H1 (cell line): ENCODE results near the gene EIF4ENIF1. TPM values are rescaled to one million over a fixed set of nuclear protein-coding genes. Genes with fewer than 3 reads are reported as not detected.

Source experiments
- CEBPB ChIP-seq: IDR thresholded peaks from 2 replicates; pipeline ENCODE4 v1.6.1; 2012; ENCODE audit warnings: low read depth, low read length
- CHD1 ChIP-seq: IDR thresholded peaks from 2 replicates; pipeline ENCODE4 v1.6.1; 2012; ENCODE audit warnings: low read depth, low read length, improper control_type of control experiment
- CHD7 ChIP-seq: fragments of 300-600 bp; sonication (generic); IDR thresholded peaks from 2 replicates; pipeline ENCODE4 v1.7.1; 2012; ENCODE audit warnings: low read length, moderate library complexity, mild to moderate bottlenecking, inconsistent platforms; ENCODE audit not compliant: insufficient replicate concordance
- CREB1 ChIP-seq: IDR thresholded peaks from 2 replicates; pipeline ENCODE4 v1.6.1; 2012; ENCODE audit warnings: inconsistent platforms
- GABPA ChIP-seq: IDR thresholded peaks from 2 replicates; pipeline ENCODE4 v1.6.1; 2011; ENCODE audit warnings: mild to moderate bottlenecking, low read length, moderate library complexity, borderline replicate concordance; ENCODE audit not compliant: insufficient read depth
- HDAC6 ChIP-seq: IDR thresholded peaks from one replicate; pipeline ENCODE4 v1.7.1; 2012; ENCODE audit warnings: low read depth, mild to moderate bottlenecking, inconsistent platforms, low read length, moderate library complexity
- JUN ChIP-seq: IDR thresholded peaks from 2 replicates; pipeline ENCODE4 v1.6.1; 2011; ENCODE audit warnings: low read depth, mild to moderate bottlenecking, improper control_type of control experiment, low read length
- POU5F1 ChIP-seq: IDR thresholded peaks from 2 replicates; pipeline ENCODE4 v1.6.1; 2011; ENCODE audit warnings: low read depth, mild to moderate bottlenecking, low read length, moderate library complexity
- TAF1 ChIP-seq: IDR thresholded peaks from 2 replicates; pipeline ENCODE4 v1.6.1; 2011; ENCODE audit warnings: mild to moderate bottlenecking, low read depth, low read length
- polyA plus RNA-seq, 7 experiments: library from polyadenylated mRNA; depleted of rRNA in 3 of 7; stranded (reverse) in 5 of 7; unstranded in 2 of 7; fragments of >200 nt in 5 of 7; fragments of 200-250 nt in 2 of 7; gene quantifications; 1 replicate in 5 of 7; 2 replicates in 1 of 7; 4 replicates in 1 of 7; pipeline versions ENCODE4 v1.2.1 to v1.2.3, GENCODE V29; 2011 to 2013; ENCODE audit warnings: missing spikeins in 2 of 7, mixed read lengths in 2 of 7
- total RNA-seq: library from RNA; stranded (reverse); fragmentation: NEBNext Ultra II Directional; extraction: Animal tissue kit (Norgen Biotek cat#: 25700); gene quantifications from 2 replicates; pipeline ENCODE4 v1.2.1, GENCODE V29; 2021

EIF4ENIF1 gene
- total and polyA plus RNA-seq, 2 of the 8 experiments (the other 6 are each of a cell fraction or from before 2014, with no cell fraction given), result 21.9 to 23.6 TPM

- TF ChIP-seq CHD7 (no peak), CEBPB (no peak), HDAC6 (no peak), JUN (no peak), CHD1 (no peak), TAF1 (no peak), CREB1 (no peak), GABPA (no peak), POU5F1 (no peak)
Observed at GRCh38 chr22:31461699-31462098, 27.9 kb downstream of the EIF4ENIF1 start (continued).
